Activated CD8-positive, alpha-beta memory T cell treated with anti-CD3 and anti-CD28 coated beads, Interleukin-2, amount 50 U/mL, for 24 hours (primary cell): ENCODE measurements around the gene DNAJC11.
"Not testable (repeated sequence)": the region's sequence is repeated elsewhere in the genome, so short reads cannot be mapped to it uniquely, and the experiment has no call there.

Source experiments
- DNase-seq: peaks from one replicate; pipeline ENCODE4 v3.0.0-alpha.2; 2020; ENCODE audit errors: extremely low read depth

The DNAJC11 gene

GRCh38 chr1:6695868-6696267 is 5.7 kb downstream of the DNAJC11 start:
- DNase-seq: no peak

GRCh38 chr1:6694121-6694713 is 7.4 kb downstream of the DNAJC11 start:
- DNase-seq: no peak

GRCh38 chr1:6692956-6693355 is 8.7 kb downstream of the DNAJC11 start:
- DNase-seq: no peak

GRCh38 chr1:6691507-6691906 is 10.1 kb downstream of the DNAJC11 start:
- no peak for DNase-seq

DNA sequence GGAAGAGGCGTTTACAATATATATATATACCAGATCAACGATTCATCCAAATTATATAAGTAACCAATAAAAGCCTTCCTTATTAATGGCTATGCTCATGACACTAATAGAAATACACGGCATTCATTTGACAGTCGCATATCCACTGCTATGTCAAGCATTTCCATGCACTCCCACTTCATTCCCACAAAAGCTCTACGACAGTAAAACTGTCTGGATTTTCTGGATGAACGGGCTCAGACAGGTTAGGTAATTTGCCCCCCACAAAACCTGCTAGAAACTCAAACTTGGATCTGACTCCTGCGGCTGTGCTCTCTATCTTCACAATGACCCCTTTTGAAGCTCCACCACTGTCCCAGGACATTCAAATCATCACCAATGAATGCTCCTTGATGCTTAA is 11.4 kb downstream of the DNAJC11 start:
- DNase-seq: no peak

DNA sequence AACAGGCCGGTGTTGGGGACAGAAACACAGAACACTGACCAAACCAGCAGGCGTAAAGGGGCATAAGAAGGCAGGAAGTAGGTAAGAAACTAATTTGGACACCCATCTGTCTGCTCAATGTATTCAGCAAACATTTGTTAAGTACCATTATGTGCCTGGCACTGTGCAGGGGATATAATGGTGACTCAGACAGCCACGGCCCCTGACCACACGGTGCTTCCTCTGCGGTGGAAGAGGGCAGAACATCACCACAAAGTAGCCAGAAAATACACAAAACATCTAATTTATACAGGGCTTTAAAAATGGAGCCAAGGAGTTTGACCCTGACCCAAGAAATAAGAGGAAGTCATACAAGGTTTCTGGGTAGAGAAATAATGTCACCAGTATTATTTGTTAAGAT is 12.9 kb downstream of the DNAJC11 start:
- no peak for DNase-seq

DNA sequence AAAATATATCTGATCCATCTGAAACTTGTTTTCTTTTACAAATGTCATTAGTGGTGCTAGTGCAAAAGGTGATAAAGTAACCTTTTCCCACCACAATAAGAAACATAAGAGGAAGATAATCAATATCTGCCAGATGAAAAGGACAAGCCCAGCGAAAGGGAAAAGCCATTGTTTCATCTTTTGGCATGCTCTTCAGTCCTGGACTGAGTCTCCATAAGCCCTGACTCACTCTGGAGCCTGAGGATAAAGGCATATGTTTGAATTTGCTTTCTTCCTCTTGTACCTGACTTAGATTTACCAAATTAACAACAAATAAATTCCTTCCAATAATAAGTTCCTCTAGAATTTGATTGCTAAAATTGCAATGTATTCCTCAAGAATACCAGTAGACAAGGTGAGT is 13.6 kb downstream of the DNAJC11 start:
- DNase-seq: no peak

DNA sequence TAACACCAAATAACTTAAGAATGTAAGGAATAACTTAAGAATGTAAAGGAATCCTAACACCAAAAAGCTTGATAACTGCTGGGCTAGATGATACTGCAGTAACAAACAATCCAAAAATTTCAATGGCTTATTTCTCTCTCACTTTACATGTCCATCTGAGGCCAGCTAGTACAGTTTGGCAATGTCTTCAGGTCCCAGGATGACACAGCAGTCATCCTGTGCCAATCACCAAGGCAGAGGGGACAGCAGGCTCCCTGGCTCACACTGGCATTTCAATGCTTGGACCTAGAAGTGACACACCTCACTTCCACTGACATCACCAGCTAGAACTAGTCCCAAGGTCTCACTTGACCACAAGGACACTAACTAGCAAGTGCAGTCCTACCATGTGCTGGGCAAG is 15.3 kb downstream of the DNAJC11 start:
- DNase-seq: no peak

- DNase-seq: no peak
Measured at GRCh38 chr1:6685381-6685780, 16.2 kb downstream of the DNAJC11 start.

- DNase-seq: no peak
Measured at GRCh38 chr1:6683434-6683833, 18.2 kb downstream of the DNAJC11 start.

DNA sequence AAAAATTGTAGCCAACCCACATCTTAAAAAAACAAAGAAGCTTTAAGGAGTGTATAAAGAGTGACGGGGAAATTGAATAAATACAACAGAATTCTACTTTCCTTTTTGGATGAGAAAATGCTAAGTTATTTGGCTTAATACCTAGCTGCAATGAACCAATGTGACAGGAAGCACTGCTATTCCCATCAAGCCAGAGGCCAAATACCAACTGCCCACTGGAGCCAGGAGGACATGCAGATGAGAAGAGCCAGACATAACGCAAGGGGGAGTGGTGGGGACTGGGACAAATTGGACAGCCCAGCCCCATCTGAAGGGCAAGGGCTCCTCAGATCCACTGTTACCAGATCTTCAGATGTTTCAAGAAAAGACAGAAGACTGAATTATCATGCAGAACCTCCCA is 25.7 kb downstream of the DNAJC11 start:
- DNase-seq: no peak

DNA sequence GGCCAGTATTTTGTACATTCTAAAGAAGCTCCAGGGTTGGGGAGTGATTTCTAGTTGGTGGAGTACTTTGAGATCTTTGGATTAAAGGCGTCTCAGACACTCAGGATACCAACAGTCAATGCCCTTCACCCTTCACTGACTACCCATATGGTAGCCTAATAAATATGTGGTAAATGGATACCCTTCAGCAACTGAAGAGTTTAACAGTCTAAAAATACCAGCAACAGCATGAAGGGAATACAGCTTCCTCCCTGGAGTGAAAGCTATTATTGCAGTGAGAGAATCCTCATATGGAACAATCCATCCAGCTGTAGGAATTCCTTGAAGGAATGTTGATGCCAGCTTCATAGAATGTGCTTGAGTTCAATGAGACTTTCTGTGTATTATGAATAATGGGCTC is 26.8 kb downstream of the DNAJC11 start:
- DNase-seq: no peak

DNA sequence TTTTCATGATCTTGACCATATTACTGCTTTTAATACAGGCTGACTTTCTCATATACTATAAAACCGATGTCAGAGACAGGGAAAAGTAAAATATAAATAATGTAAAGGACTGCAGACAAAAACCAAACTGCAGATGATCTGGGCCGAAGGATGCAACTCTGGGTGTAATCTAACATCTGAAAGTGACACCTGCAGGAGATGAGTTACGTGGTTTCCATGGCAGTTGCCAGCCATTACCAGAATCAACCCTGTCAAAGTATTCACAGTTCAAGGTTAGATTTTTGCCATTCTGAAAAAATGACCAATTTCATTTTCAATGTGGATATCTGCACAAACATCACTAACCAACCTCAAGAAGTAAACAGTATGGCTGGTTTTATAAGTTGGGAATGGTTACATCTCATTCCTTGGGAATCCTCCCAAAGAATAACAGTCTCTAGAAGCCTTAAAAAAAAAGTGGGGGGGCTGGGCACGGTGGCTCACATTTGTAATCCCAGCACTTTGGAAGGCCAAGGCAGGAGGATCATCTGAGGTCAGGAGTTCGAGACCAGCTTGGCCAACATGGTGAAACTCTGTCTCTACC is 27.7 kb downstream of the DNAJC11 start:
- DNase-seq: no peak

- no peak for DNase-seq
Measured at GRCh38 chr1:6672558-6672957, 29.1 kb downstream of the DNAJC11 start.

GRCh38 chr1:6668503-6668902 is 33.1 kb downstream of the DNAJC11 start:
- DNase-seq: no peak

- no peak for DNase-seq
Measured at GRCh38 chr1:6667139-6667538, 34.5 kb downstream of the DNAJC11 start.

GRCh38 chr1:6666696-6667095 is 34.9 kb downstream of the DNAJC11 start:
- no peak for DNase-seq

DNA sequence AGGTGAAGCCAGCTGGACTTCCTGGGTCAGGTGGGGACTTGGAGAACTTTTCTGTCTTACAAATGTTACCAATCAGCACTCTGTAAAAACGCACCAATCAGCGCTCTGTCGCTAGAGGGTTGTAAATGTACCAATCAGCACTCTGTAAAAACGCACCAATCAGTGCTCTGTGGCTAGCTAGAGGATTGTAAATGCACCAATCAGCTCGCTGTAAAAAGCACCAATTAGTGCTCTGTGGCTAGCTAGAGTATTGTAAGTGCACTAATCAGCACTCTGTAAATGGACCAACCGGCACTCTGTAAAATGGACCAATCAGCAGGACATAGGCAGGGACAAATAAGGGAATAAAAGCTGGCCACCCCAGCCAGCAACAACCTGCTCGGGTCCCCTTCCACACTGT is 39.1 kb downstream of the DNAJC11 start:
- not testable (repeated sequence) for DNase-seq

DNA sequence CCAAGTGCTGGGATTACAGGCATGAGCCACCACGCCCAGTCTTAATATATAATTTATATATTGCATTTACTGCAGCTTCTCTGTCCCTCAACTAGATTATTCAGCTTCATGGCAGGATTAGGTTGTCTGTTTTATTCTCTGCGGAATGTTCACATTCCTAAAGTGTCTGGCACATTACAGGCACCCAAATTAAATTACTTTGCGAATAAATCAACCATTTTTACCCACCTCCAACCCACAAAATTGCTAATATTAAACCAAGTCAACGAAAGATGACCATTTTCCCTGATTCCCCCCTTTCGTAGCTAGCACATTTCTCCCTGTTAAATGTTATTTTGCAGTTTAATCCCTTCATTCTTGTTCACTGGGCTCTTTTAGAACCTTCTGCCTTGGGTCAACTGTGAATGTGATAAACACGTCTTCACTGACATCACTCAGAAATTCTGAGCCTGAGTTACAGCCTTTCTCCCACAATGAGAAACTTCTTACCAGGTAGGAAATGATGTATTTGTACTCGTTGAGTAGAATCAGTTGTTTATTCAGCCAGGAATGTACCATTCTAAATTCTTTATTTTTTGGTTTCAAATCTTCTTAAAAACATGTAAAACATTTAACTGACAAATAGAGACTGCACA is 41.1 kb downstream of the DNAJC11 start:
- DNase-seq: no peak

- DNase-seq: no peak
Measured at GRCh38 chr1:6658359-6659060, 43.1 kb downstream of the DNAJC11 start.

DNA sequence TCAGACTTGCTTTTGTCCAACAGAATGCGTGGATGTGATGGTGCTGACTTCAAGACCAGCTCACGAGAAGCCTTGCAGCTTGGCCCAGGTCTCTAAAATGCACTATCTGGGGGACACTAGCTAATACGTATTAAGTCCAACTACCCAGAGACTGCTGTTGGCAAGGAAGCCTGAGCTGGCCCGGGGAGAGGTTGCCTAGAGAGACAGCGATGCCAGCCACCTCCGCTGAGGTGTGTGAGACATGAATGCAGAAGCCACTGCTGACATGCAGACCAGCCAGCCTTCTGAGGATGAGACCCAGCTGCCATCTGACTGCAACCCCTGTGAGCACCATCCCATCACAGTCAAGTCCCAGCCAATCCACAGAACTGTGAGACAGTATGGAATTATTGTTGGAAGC is 44.5 kb downstream of the DNAJC11 start:
- no peak for DNase-seq

DNA sequence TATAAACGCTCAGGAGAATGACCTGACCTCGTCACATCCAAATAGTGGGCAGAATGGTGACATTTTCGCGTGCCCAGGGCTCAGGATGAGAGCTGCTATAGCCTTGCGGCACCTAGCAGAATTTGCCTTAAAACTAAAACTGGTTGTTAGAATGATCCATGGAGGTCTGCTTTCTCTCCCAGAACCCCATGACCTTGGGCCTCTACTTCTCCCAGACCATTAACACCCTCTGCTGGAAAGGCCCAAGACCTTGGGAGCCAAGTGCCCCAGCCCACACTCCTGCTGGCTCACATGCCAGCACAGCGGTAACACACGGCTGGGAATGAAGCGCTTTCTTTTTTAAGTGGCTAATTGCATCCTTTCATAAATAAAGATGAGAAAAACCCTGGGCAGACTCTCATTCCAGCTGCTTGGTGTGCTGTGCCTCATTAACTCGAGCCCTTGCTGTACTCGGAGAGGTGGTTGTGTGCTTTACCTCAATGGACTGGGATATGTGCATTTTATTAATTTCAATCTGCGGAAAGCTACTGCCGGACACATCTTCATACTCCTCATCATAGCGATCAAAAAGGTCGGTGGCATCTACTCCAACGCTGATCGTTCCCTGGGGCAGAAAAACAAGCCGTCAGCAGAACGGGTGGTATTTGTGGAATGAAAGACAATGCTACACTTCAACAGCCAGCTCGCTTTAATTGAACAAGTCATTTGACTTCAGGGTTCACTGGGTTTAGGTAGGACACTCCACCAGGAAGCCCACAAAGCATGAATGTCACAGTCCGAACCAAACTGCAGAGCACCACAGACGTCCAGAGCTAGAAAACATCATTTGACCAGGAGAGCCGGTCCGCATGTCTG is 48.0 kb downstream of the DNAJC11 start:
- no peak for DNase-seq
